Raji (cell line): ENCODE data around the gene MYO1E.

Experiments used
- POLR2A ChIP-seq: IDR thresholded peaks from 2 replicates; pipeline ENCODE4 v1.6.1; 2011; ENCODE audit warnings: low read depth, low read length, control low read depth; ENCODE audit not compliant: insufficient read depth

Gene MYO1E

DNA sequence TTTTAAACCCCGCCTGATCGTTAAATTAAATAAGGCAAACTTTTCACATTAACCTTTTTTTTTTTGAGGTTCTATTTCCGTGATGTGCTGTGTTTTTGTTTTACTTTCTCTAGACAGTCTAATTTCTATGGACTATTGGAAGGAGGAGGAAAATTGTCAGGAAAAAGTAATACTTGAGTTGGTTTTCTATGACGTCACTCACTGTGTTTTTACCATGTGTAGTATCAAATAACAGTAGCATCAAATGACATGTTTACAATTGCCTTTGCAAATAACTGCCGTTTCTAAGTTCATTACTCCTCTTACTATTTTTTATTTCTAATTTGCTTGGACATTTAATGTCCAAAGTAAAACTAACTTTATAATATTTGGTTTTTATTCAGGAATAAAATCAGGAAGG lies 32.3 kb downstream of the MYO1E start:
- TF ChIP-seq POLR2A = no peak

DNA sequence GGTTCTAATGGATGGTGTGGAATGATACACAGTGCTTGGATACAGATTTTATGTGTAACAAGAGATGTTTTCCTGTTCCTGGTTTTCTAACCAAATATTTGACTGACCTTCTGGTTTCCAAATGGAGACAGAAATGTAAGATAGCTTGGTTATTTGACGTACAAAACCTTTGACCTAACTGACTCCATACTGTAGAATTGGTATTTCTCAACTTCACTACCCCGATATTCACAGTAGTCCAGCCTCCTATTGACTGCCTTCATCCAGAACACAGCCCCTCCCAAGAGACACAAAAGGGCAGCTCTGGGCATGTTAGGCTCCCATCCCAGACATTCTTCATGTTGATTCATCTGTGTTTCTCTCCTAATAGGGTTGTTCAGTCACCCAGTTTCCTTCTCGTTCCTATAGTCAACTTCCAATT lies 33.4 kb downstream of the MYO1E start:
- TF ChIP-seq POLR2A = no peak

DNA sequence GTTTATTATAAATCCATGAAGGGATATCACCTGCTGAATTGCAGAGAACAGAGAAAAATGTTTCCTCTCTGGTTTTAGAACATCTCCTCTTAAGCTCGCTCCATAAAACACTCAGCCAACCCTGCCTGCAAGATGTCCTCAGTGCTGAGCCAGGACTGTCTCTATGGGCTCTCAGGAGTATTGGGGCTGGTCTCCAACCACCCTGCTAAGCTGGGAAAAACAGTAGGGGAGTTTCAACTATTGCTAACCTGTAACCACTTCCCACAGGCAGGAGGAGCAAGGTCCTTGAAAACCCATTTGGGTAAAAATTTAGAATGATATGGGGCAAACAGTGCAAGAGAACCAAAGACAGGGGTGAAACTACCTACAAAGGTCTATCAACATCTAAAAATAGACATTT lies 34.3 kb downstream of the MYO1E start:
- TF ChIP-seq POLR2A = no peak

DNA sequence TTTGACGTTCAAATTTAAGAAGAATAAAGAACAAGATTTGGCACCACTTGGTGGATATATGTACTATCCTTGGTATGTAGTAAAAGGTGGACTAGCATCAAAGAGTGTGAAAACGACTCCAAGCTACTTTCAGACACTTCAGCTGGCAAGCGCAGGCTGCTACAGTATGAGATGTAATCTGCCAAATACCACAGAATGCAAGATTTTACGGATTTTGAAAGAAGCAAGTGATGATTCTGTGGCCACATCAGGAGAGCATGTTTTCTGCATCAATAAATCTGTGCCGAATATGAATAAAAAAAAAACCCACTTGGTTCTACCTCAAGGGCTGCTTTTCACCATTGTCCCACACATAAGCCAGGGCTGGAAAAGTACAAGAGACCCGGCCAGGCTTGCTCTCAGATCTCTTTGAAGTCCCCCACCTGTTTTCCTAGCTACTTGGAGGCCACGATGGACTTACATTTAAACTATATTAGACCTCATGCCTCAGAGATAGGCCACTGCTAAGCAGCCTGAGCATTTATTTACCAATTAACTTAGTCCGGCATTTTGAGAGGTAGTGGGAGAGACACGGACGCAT lies 37.4 kb downstream of the MYO1E start:
- TF ChIP-seq POLR2A = no peak

DNA sequence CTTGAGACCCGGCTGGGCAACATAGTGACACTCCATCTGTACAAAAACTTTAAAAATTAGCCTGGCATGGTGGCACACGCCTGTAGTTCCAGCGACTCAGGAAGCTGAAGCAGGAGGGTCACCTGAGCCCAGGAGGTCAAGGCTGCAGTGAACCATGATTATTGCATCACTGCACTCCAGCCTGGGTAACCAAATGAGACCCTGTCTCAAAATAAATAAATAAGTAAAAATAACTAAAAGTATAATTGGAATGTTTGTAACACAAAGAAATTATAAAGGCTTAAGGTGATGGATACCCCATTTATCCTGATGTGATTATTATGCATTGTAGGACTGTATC lies 38.6 kb downstream of the MYO1E start:
- no peak for TF ChIP-seq POLR2A

DNA sequence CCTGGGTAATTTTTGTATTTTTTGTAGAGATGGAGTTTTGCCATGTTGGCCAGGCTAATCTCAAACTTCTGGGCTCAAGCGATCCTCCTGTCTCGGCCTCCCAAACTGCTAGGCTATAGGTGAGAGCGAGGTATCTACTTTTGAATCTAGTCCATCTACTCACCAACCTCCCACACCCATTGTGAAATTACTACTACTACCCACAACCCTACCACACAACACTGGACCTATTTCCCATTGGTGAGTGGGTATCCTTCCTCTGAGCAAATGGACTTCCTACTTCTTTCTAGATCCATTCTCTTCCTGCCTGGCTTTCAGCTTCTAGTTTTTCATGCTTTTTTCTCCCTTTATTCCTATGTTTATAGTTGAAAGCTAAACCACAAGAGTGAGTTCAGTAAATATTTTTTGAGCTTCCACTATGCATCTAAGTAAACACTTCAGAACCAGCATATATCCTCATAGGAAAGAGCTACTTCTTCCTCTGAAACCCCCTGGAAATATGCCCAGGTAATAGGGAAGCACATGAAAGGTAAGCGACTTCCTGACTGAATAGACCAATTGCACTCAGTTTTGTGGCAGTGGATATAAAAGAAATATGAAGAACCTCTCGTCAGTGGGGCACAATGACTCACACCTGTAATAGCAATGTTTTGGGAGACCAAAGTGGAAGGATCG lies 39.1 kb downstream of the MYO1E start:
- TF ChIP-seq POLR2A = no peak

DNA sequence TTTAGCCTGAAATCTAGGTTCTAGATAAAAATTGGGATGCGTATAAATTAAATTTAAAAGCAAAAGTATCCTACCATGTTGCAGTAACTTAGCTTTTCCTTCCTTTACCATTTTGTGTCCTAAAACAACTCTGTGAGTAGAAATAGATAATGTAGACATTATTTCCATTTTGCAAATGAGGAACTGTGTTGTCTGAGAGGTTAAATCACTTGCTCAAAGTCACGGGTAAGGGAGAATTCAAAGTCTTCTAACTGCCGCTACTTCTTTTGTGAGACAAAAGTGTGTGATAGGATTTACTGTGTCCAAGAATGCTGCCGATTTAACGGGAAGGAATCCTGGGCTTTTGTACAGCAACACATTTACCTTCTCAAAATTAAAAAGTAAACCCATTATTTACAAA lies 40.7 kb downstream of the MYO1E start:
- no peak for TF ChIP-seq POLR2A

DNA sequence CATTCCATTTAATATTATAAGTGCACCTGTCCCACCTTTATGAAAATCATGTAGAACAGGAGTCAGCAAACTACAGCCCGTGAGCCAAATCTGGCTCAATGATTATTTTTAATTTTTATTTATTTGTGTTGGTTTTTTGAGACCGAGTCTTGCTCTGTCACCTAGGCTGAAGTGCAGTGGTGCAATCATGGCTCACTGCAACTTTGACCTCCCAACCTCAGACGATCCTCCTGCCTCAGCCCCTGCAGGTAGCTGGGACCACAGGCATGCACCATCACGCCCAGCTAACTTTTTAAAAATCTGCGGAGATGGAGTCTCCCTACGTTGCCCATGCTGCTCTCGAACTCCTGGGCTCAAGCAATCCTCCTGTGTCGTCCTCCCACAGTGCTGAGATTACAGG lies 42.0 kb downstream of the MYO1E start:
- no peak for TF ChIP-seq POLR2A

DNA sequence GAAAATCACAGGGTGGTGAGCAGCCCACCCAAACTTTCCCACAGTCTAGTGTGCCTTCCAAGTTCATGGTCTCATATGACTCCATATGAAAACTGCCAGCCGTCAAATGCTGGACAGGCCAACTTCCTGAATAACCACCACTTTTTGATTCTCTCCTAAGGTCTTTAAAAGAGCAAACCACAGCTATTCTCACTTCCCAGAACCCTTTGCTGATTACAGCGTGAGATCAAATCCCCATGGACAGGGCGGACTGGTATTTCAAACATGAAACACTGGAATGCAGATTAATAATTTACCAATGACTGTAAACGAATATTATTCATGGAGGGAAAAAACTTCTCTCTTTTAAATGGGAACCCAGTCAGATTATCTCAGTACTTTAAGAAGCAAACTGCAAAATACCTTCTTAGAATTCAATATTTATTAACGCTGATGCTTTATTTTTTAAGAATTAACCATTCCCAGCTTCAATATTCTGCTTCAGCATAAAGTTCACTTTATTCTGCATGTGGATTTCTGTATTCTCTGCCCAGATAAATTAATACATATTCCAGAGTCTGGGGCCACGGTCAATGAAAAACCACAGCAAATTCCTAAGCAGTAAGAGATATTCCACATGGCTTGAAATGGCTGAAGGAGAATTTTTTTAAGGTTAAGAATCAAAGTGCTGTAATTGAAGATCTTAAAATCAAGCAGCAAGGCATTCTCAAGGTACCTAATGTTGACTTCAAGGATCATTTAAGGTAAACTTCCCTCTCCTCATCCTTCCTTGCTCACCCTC lies 42.9 kb downstream of the MYO1E start:
- TF ChIP-seq POLR2A = no peak

DNA sequence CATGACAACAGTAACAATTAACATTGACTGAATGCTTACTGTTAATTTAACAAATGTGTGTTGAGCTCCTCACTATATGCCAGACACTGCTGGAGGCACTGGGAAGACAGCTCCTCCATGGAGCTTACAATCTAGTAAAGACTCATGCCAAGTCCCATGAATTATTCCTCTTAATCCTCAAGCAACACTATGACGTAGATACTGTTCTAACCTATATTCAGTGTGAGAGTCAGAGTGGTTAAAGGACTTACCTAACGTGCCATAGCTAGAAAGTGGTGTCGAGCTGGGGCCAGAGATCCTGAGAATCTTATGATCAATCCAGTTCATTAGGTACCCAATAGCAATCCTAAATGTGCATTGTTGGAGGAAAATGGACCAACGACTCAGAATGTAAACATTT lies 43.6 kb downstream of the MYO1E start:
- TF ChIP-seq POLR2A = no peak

DNA sequence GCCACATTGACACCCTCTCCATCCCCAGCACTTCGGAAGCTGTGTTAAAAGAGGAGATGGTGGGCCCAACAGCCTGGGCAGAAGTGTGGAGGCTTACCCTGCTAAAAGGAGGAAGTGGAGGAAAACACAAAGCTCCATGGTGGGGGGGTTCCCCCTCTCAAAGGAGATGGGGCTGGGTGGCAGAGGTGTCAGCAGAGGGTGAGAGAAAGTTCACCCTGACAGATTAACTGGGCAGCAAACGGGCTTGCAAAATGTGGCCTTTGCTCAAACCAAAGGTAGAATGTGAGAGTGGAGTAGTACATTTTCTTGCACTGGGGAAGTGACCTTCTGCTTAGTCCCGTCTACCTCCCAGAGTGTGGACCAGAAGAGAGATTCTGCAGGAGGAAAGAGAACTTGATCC lies 44.7 kb downstream of the MYO1E start:
- TF ChIP-seq POLR2A = no peak

DNA sequence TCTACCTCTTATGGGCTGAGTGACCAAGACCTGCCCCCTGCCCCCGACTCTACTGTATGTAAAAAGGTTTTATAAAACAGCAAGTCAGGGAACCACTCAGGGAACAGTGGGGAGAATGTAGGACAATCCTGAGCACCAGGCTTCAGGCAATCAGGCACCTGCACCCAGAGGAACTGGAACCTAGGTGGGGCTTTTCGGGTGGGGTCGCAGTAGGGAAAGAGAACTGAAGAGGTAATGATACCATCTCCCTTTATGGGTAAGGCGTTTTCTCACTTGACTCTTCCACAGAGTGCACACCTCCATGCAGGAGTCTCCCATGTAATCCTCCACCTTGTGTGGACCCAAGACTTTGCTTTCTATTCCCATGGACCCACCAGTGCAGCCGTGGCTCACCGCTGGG lies 45.8 kb downstream of the MYO1E start:
- TF ChIP-seq POLR2A = no peak

DNA sequence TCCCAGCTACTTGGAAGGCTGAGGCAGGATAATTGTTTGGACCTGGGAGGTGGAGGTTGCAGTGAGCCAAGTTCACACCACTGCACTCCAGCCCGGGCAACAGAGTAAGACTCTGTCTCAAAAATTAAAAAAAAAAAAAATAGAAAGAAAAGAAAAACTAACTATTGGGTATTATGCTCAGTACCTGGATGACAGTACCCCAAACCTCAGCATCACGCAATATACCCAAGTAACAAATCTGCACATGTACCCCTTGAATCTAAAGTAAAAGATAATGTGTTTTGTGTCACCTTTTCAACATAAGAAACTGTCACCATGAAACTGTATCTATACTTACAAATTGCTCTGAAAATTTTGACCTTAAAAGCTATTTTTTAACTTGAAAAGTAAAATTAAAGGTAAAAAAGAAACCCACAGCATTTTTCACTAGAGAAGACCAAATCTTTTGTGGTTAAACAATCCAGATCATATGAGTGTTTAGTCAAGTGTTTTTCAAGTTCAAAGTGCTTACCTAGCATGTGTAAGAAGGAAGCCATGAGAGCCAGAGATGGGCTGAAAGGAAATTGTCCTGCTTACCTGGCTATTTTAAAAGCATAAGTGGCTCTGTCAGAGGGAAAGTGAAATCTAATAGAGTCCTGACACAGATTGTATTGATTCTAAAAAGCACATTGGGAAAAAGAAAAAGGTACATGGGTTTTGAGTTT lies 50.5 kb downstream of the MYO1E start:
- no peak for TF ChIP-seq POLR2A

DNA sequence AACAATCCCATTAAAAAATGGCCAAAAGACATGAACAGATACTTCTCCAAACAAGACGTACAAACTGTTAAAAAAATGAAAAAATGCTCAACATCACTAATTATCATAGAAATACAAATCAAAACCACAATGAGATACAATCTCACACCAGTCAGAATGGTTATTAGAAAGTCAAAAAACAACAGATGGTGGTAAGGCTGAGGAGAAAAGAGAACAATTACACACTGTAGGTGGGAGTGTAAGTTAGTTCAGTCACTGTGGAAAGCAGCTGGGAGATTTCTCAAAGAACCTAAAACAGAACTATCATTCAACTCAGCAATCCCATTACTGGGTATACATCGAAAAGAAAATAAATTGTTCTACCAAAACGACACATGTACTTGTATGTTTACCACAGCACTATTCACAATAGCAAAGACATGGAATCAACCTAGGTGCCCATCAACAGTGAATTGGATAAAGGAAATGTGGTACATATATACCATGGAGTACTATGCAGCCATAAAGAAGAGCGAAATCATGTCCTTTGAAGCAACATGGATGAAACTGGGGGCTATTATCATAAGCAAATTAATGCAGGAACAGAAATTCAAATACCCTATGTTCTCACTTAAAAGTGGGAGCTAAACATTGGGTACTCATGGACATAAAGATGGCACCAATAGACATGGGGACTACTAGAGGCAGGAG lies 51.5 kb downstream of the MYO1E start:
- TF ChIP-seq POLR2A = no peak

DNA sequence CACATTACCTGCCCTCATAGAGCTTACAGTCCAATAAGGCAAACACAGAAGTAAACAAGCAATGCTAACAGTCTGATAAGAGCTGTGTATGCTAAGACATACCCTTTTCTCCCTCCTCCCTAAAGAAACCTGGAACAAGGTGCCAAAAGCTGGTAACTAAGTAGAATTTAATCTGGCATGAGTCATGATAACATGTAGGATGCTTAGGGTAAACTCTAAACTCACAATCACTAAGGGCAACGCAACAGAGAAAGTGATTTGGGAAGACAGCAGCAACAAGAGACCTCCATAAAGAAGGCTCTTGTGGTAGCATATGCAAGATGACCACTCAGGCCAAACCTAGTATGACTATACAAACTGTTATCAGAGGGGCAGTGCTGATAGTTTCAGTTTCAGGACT lies 55.5 kb downstream of the MYO1E start:
- TF ChIP-seq POLR2A = no peak
